Measurements from ENCODE around the gene TIGD1.

DNA sequence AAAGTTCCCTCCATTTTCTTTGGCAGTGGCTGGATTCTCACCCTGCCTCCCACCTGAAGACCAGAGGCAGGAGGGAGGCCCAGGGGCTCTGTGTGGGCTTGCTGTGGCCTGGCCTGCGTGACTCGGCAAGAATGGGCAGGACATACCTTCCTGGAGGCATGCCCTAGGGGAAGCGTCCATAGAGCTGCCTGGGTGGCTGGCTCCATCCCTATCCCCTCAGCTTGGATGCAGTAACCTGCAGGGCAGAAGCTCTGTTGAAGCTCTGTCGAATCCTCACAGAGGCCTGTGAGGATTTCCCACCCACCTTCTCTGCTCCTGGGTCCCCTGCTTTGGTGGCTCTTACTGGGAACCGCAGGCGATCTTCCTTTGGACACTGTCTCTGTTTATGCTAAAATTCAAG is 31.5 kb downstream of the TIGD1 start:
- no peak for TF ChIP-seq POLR2AphosphoS5 (IDR thresholded peaks at IDR 0.05; ENCODE audit: insufficient read depth in 1 of 2, low read depth in 1 of 2)
- TF ChIP-seq, protein P1, sequence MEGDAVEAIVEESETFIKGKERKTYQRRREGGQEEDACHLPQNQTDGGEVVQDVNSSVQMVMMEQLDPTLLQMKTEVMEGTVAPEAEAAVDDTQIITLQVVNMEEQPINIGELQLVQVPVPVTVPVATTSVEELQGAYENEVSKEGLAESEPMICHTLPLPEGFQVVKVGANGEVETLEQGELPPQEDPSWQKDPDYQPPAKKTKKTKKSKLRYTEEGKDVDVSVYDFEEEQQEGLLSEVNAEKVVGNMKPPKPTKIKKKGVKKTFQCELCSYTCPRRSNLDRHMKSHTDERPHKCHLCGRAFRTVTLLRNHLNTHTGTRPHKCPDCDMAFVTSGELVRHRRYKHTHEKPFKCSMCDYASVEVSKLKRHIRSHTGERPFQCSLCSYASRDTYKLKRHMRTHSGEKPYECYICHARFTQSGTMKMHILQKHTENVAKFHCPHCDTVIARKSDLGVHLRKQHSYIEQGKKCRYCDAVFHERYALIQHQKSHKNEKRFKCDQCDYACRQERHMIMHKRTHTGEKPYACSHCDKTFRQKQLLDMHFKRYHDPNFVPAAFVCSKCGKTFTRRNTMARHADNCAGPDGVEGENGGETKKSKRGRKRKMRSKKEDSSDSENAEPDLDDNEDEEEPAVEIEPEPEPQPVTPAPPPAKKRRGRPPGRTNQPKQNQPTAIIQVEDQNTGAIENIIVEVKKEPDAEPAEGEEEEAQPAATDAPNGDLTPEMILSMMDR (IDR thresholded peaks at IDR 0.05) = no peak
